Stimulated activated CD8-positive, alpha-beta memory T cell treated with anti-CD3 and anti-CD28 coated beads, Interleukin-12 subunit alpha, Interleukin-12 subunit beta, amount 100 ng/mL, for 4 hours (primary cell): ENCODE measurements around the gene ASCL4.

ENCODE experiments used
- DNase-seq: peaks from one replicate; pipeline ENCODE4 v3.0.0-alpha.2; 2020; ENCODE audit warnings: low read depth

ASCL4 gene

DNA sequence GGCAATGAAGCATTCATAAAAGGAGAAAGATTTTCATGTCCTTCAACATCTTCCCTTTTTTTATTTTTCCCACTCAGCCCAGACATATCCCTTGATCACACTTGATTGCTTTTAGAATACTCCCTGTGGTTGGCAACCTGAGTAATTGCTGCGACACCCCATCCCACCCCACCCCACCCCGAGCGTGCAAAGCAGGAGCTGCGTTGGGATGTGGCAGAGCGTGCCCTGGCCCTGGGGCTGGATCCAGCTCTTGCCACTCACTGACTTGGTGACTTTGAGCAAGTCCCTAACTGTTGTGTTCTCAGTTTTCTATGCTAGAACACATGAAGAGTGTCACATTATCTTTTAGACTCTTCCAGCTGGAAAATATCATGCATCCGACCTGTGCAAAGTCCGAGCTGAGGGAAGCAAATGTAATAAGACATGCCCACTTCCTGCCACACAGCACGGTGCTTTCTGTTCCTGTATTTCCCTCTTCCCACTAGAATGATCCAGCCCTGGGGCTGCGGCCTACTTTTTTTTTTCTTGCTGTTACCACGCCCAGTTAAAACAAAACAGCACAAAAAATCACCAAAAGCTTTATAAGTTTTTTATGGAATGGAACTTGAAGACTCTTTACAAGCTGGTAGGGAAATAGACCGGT, 4.0 kb downstream of the ASCL4 start:
- DNase-seq: no peak

DNA sequence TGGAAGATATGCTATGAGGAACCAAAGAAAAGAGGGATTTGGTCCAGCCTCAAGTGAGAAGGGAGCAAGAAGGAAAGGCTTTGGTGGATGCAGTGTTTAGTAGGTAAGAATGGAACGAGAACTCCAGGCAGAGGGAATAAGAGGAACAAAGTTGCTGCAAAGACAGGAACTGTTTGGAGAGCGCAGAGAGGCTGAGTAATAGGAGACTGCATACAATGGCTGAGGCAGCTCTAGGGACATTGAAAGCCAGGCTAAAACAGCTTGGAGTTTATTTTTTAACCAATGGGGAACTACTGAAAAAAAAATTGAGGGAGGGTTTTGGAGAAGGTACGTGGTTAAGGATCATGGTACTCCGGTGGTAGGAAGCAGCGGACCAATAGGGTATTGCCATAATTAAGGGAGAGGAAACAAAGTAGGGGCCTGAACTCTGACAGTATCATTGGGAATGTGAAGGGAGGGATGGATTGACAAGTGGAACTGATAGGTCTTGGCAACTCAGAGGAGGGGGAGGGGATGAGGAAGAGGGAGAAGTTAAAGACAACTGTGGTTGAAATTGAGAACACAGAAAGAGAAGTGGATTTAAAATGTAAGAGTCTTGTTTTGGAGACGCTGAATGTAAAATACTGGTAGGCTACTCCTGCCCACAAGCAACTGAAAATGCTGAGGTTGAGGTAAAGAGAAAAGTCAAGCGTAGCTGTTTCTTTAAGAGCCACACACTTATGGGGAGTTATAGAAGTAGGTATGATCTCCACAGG, 4.8 kb downstream of the ASCL4 start:
- DNase-seq: no peak

DNA sequence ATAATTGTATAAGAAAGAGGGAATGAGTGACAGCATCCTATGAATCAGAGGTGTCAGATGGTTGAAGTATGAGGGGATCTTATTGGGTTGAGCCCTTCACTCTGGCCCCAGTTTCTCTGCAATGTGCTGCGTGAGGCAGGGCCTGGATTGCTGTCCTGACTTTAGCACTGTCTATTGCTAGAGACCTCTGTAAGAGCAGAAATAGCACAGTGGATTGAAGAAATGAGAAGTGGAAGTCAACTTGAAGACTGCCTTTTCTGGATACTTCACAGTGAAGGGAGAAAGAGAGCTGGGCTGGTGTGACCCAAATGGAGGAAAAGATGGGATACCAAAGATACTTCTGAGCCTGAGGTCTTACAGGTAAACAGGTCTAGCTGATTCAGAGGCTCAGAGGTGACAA, 5.8 kb downstream of the ASCL4 start:
- no peak for DNase-seq

DNA sequence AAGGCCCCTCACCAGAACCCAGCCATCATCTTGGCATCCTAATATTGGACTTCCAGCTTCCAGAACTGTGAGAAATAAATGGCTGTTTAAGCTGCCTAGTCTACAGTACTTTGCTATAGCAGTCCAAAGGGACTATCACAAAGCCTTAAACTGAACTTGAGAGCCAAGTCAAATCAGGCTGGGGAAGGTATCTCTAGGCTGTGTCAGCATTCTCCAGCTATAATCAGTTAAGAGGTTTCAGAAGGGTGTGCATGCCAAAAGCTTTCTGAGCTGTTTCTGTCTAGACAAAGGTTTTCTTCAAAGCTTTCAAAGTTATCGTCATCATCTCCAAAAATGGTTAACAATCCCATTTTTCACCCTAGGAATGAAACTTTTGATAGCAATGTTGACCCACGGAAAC, 7.6 kb downstream of the ASCL4 start:
- no peak for DNase-seq

DNA sequence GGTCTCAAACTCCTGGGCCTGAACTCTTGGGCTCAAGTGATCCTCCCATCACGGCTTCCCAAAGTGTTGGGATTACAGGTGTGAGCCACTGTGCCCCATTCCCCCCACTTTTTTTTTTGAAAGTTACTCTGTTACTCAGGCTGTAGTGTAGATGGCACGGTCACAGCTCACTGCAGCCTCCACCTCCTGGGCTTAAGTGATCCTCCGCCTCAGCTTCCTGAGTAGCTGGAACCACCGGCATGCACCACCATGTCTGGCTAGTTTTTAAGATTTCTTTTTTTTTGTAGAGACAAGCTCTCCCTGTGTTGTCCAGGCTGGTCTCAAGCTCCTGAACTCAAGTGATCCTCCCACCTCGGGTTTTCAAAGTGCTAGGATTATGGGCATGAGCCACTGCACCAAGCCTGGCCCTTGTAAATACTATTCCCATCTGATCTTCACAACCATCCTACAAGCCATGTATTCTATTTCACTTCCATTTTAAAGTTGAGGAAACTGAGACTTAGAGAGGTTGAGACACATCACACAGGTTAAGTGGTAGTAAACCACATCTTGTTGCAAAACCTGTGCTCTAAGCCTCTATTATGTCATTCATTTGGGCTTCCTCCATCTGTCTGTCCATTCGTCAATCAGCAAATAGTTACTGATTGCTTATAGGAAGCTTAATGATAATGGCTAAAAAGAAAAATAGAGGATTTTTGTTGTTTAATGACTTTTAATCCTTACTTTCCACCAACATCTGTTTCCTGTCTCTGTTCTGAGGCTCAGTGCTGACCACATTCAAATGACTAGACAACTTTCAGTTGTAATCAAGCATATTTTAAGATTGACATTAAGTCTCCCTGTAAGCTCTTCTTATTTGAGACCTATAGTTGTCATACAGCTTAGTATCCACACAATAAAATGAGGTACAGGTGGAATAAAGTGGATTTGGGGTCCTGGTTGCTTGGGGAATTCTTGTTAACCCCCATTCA, 9.2 kb downstream of the ASCL4 start:
- no peak for DNase-seq

DNA sequence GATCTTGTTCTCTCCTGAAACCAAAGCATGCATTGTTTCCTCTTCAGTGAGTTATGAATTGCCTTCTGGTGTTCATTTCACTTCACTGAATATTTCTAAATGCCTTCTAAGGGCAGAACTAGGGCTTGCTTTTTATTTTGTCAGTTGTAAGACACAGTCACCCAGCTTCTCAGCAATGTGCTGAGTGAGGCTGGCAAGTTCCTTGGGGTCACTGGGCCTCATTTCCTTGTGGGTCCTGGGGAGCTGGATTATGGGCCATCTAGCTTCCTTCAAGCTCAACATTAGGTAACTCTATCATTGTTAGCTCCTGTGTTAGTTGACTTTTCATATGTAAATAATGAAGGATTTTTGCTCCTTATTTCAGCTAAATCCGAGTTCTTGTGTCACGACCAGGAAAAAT, 13.8 kb downstream of the ASCL4 start:
- no peak for DNase-seq

DNA sequence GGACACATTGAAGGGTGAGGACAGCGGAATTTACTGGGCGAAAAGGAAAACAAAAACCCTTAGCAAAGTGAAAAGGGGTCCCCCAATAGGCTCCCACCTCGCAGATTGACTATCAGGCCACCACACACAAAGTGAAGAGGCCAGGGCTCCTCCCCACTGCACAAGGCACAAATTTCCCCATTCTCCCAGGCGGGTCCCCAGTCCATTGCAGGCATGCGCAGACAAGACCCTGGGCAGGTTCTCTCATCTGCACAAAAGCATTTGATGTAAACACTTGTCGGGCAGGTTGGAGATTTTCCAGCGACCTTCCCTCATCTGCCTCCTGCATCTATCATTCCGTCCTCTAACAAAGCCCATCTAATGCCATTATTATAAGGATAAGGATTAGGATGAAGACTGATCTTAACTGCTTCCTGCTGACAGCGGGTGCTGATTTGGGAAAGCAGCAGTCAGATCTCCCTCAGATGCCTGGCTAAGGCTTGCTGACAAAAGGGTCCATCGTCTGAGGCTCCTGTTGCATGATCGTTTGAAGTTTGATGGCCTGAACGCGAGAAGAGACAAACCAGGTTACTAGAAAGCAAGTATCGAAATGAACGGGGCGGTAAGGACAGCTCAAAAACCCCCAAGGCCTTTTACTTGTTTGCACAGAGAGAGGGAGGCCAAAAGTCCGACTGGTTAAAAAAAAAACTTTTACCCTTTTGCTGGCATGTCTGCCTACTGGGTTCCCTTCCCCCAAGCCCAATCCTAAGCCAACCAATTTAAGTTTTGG, 14.4 kb downstream of the ASCL4 start:
- no peak for DNase-seq

DNA sequence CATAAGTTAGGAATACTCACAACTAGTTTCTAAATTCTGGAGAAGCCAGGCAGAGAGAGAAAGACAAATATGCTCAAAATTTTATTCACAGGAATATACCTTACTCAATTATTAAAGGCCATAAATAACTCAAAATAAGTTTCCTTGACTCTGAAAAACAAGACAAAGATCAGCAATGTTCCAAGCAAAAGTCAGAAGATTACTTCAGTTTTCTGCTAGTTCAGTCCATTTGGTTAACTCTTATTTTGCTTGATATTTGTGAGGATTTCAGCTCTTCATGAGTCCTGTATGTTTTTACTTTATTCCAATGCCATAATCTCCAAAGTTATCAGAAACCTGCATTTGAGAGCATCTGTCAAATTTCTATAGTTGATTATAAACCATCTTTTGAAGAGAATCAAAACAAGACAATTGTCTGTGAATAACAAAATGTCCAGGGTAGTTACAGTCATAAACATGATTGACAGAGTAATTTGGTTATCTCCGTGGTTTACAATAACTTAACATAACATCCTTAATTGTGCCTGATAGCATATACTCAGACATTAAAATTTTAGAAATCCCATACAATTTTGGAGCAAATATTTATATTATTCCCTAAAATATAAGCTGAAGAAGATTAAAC, 17.1 kb downstream of the ASCL4 start:
- no peak for DNase-seq

DNA sequence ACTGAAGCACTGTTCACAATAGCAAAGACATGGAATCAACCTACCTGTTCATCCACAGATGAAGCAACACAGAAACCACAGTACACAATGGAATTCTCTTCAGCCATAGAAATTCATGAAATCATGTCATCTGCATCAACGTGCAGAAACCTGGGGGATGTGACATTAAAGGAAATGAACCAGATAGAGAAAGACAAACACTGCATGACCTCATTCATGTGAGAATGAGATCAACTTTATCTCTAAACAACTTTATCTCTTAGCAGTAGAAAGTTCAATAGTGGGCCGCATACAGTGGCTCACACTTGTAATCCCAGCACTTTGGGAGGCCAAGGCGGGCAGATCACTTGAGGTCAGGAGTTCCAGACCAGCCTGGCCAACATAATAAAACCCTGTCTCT, 19.9 kb downstream of the ASCL4 start:
- no peak for DNase-seq

DNA sequence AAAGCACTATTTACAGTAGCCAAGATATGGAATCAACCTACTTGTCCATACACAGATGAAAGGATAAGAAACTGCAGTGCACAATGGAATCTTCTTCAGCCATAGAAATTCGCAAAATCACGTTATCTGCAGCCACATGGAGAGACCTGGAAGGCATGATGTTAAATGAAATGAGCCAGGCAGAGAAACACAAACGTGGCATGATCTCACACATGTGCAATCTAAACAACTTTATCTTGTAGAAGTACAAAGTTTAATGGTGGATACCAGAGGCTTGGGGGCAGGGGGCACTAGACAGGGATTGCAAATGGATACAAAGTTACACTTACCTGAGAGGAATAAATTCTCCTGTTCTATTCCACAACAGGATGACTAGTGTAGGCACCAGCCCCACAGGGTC, 24.1 kb downstream of the ASCL4 start:
- DNase-seq: no peak

DNA sequence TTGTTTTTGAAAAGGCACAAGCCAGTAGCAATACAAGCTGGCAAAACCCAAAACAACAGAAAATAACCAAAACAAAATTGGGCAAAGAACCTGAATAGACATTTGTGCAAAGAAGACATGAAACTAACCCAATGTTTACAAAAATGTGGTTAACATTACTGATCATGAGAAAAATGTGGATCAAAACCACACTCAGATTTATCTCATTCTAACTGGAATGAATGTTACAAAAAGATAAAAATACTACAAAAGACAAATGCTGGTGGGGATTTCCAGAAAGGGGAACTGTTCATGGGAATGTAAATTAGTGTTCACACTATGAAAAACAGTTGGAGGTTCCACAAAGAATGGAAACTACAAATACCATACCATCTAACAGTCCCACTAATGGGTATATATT, 26.6 kb downstream of the ASCL4 start:
- no peak for DNase-seq

DNA sequence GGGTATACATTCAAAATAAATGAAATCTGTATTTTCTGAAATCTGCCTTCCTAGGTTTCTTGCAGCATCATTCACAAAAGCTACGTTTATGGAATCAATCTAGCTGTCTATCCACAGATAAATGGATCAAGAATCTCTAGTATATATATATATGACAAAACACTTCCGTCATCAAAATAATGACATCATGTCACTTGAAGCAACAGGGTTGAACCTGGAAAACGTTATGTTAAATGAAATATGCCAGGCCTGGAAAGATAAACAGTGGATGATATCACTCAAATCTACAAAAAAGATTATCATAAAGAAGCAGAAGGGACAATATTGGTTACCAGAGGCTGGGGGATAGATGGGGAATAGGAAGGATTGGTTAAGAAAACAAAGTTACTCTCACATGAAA, 28.6 kb downstream of the ASCL4 start:
- DNase-seq: no peak

DNA sequence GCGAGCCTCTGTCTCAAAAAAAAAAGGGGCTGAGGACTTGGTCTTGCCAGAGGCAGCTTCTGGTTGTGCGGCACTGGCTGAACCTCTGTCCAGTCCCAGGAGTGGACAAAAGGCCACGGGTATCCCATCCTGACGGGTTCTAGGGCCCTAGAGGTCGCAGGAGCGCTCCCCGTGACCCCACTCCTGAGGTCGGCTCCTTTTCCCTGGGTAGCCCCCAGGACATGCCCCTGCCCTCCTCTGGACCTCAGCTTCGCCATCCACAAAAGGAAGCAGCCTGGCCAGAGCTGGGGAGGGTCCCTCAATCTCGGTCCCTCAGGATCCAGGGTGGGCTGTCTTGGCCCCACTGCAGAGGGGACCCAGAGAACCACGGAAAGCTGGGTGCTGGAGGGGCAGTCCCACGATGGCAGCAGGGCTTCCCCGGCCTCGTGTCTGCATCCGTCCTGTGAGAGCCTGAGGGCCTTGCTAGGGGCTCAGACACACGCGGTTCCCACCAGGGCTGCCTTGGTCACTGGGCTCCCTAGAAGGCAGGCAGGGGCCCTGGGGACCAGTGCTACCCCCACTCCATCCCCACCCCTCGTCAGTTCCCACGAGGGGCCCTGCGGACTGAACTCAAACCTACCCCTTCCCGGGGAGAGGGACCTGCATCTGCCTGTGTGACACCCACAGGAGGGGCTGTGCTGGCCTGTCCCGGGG, 31.1 kb downstream of the ASCL4 start:
- no peak for DNase-seq

DNA sequence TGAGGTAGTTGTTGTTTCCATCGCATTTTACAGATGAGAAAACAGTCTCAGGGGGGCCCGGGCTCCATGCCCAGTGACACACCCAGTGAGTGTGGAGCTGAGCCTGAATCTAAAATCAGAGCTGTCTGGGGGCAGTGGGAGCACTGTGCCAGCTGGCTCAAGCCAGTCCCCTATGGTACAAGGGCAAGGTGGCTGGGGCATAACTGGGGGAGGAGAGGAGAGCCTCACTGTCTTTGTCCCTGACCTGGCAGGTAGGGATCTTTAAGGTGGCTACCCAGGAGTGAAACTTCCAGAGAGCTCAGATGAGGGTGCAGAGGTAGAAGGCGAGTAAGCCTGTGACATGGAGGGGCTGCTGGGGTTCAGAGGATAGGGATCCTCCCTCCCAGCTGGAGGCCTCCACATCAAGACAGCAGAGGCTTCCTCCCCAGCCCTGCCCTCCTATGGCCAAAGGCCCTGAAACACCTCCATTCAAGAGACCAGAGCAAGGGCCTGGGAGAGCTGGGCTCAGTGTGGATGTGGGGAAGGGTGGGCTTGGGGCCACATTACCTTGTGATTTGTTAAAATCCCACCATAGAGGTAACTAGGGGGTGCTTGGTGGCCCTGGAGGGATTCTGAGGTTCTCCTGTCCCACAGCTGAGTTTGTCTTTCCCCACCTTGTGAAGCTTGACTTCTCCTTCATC, 33.1 kb downstream of the ASCL4 start:
- DNase-seq: no peak

DNA sequence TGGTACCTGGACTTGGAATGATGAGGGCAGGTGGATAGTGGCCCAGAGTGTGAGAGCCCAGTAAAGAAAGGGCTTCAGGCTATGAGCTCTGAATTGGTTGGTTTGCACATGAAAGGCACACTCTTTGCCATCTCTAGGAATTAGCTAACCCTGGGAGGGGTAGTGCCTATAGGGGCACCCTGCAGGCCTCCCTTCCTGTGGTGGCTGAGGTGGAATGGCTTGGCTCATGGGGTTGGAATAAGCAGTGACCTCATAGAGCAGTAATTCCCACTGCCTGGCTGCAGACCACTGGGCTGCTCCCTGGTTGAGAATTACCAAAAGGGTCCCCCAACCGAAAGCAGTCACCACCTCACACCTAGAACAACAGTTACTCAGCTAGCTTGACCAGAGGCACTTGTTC, 42.7 kb downstream of the ASCL4 start:
- DNase-seq: no peak

DNA sequence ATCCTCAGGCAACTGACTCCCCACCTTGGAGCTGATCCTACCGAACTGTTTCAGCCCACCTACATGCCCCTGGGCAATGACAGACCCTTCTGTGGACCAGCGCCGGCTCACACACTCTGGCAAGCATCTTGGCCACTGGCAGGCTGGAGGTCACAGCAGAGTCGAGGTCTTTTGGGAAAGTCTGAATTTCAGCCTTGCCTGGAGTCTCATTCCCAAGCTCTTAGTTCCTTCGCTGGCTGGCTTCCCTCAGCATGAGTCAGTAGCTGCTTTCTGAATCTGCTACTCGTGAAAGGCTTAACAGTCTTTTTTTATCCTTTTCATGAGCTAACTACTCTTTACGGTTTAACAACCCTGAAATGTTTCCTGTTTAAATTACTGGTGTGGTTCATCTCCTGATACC, 44.5 kb downstream of the ASCL4 start:
- DNase-seq: no peak

DNA sequence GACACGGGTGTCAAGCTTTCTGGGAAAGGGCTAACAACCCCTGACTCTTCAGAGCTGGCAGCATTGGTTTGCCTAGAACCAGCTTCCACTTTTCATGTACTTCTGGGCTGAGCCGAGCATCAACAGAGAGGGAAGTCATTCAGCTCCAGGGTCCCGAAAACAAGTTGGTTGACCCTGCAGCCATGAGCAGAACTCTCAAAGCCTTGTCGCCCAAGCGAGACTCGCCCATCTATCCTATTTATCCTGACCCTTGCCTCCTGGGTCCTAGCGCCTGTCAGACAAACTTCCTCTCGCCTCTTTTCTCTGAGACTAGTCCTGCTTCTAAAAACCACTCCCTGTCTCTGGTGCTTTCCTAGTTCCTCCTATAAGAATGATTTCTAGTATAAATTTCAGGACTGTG, 47.9 kb downstream of the ASCL4 start:
- DNase-seq: no peak
